NK-92 (cell line): ENCODE results near the gene NFKBIL1.
"Not testable (repeated sequence)": the region's sequence is repeated elsewhere in the genome, so short reads cannot be mapped to it uniquely, and the experiment has no call there.

Experiments
- DNase-seq: peaks from one replicate; lab custom pipeline; 2025; ENCODE audit not compliant: unreplicated experiment; lab: John Stamatoyannopoulos, UW

NFKBIL1 gene

DNA sequence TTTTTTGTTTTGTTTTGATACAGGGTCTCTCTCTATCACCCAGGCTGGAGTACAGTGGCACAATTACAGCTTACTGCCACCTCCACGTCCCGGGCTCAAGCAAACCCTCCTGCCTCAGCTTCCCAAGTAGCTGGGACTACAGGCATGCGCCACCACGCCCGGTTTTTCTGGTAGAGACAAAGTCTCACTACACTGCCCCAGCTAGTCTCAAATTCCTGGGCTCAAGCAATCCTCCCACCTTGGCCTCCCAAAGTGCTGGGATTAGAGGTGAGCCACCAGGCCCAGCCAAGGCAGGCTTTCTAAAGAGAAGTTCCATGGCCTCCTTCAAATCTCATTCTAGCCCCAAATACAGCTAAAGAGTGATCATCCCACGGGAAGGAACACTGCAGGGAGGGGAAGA lies 13.4 kb upstream of the NFKBIL1 start:
- DNase-seq, result no peak

DNA sequence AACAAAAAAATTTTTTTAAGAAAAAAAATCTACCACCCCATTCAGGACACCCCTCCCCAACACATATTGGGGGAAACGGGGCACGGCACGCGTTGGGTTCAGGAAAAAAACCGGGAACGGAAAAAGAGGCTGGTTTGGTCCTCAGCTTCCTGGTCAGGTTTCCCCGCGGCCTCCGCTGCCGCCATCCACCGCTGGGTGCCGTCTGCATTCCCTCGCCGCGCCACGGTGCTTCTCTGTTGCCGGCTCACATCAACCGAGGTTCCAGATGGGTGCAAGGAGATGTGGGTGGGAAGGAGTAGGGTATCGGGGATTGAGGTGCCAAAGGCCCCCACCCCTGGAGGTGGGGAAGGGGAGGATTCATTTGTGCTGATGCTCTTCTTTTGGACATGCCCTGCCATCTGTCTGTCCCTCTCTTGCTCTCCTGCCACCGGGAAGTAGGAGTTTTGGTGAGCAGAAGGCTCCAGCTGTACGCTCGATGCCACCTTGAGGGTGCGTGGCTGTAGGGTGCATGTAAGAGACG lies 12.8 kb upstream of the NFKBIL1 start:
- DNase-seq, result no peak

DNA sequence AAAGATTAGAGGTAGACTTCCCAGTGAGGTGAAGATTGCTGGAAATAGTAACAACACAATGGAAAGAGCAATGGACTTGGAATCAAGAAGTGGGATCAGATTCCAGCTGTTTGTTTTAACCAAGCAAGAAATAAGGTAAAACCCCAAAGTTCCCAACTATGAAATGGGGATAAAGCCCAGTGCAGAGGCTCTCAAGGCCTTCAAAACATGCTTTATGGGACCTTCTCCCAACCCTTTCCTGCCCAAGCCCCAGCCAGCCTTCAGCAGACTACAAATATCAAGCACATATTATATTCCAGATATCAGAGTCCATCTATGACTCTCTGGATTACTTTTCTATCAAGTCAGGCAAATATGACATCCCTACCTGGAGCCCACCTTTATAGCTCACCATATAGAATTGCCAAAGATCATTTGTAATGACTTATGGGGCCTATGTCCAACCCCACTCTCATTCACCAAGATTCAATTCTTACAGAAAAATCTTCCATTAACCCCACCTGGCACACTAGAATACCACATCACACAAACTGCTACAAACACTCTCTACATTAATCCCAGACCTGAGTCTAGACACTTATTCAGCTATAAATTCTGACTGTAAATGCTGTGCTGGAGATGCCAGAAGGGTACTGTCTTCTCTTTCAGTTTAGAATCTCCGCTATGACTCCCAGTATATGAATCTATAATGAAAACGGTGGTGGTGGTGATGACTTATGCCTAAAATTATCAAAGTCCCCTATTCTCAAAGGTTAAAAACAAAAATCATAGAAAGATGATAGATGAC lies 11.7 kb upstream of the NFKBIL1 start:
- no peak for DNase-seq

DNA sequence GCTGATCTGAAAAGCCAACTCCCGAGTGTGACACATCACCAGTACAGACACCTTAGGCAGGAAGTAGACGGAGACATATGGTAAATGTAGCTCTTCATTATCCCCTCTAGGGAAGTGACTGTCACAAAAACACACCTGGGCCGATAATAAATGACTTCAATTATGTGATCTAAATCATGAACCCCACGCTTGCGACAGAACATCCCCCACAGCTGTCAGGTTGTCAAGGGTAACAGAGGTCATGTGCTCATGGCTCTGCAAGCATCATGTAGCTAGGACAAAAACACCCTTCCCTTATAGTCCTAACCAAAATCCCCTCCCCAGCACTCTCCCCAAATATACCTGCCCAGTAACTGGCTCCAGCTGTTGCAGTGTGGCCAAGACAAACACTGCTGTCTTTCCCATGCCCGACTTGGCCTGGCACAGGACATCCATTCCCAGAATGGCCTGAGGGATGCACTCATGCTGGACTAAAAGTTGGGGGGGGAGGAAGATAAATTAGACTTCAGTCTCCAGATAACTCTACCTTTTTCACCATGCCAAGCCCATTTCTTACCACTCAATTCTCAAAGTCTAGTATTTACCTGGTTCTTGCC lies 8.5 kb upstream of the NFKBIL1 start:
- no peak for DNase-seq

DNA sequence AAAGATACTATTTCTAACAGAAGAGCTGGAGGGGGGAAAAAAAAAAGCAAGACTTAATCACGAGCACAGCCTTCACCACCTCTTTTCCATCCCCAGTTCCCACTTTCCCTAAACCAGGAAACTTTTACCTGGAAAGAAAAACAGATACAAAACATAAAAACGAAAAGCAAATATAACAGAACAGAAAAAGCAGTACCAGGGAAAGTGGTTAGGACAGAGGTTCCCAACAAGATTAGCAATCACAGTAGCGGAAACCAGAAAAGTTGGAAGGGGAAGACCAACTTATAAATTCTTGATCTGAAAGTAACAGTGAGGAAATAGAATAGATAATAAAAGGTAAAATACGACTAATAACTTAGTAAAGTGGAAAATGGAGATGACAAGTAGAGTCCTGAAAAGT lies 6.8 kb upstream of the NFKBIL1 start:
- no peak for DNase-seq

DNA sequence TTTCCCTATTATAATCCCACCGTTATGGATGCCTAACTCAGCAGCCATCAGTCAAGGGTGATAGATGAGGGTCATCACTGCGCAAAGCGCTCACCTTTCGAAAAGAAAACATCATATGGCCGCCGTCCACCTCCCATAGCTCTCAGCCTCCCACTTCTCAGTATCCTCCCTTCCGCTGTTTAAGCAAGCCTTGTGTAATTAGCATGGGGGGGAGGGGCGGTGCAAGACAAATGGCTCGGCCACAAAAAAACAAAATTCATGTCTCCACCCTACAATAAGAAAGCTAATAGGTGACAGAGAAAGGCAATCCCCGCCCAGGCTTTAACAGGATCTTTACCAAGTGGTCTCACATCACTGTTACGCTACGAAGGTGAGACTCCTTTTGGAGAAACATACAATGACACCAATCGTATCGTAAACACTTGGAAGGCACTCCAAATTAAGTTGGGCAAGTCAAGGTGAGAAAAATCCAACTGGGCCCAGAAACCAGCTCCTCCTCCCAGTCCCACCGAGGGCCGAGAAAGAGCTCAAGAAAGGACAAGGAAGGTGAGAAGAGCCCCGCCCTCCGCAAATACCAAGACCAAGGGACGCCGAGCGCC lies 6.2 kb upstream of the NFKBIL1 start:
- no peak for DNase-seq

DNA sequence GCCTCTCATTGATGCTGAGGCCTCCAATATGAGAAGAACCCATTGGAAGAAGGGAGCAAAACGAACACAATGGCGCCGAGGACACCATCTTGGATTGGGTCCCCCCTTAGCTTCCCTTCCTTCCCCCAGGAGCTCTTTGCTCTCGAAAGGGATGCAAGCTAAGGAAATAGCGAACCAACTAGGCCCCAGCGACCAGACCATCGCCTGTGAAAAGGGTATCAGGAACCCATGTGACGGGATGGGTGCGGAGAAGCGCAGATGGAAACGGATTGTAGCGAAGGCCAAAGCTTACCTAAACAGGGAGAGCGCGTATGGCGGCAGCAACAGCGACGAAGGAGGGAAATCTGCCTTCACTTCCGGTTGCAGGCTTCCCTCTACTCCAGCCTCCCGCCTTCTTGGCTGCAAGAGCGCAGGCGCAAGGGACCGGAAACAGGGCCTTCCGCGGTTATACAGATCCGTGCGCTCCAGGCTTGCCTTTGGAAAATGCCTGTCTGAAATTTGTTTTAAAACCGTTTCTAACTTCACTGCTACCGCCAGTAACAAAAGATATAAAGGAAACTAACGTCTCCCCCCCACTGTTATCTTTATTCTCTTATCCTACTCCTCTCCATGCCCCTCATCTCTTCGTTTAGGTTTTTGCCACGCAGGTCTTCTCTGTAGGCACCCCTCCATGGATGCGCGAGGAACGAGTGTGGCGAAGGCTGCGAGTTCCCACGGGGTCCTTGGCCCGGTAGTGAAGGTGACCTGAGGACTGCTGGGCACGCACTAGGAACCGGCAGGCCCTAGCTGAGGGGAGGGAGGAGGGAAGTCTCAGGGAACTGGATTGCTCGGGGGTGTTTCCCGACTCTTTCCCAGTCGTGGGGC lies 5.5 kb upstream of the NFKBIL1 start, which contains the start of gene DDX39B:
Gene DDX39B (minus strand): TSS at position 346 of the 864 bp plus-strand sequence. CDS start 1,471 bp downstream, outside the sequence.
- DNase-seq, result no peak

DNA sequence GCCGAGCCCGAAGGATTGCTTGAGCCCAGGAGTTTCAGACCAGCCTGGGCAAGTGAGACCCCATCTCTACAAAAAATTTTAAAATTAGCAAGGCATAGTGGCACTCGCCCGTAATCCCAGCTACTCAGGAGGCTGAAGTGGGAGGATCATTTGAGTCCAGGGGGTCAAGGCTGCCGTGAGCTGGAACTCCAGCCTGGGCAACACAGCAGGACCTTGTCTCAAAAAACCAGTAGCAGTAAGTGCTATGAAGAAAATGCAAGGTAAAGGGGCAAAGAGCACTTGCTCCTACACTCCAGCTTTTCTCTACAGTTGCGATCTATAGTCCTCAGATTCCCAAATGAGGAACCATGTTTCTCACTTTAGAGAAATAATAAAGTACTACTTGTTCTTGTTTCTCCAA lies 3.8 kb upstream of the NFKBIL1 start:
- DNase-seq, result no peak

DNA sequence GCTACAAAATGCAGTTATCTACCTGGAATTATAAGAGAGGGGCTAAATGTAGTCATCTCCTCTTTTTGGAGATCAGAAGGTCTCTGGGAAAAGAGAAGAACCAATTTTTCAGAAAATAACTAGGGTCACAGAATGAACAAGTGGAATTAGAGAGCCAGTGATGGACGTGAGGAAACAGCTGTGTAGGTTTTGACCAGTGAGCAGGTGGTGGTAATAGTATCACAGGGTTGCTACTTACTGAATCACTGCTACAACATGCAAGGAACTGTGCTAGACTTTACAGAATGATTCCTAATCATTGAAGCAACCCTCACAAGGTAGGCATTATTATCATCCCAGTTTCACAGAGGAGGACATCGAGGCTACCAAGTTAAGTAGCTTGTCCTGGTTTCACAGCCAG lies 2.7 kb upstream of the NFKBIL1 start:
- DNase-seq, result no peak

DNA sequence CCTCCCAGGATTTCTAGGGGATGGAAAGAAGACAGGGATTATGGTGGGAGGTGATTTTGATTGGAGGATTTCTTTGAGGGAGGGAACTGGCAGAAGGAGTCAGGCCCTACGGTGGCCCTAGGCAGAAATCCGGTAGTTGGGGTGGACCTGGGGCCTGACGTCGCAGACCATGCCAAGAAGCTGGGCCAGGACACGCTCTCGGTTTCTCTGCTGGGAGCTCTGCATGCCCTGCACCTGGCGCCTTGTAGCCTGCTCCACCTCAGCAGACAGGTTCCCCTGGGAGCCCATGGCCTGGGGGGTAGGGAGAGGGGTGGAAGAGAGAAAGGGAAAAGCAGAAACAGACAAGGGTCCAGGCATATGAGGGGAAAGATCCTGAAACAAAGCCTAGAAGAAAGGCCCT lies 2.1 kb upstream of the NFKBIL1 start:
- DNase-seq, result no peak

DNA sequence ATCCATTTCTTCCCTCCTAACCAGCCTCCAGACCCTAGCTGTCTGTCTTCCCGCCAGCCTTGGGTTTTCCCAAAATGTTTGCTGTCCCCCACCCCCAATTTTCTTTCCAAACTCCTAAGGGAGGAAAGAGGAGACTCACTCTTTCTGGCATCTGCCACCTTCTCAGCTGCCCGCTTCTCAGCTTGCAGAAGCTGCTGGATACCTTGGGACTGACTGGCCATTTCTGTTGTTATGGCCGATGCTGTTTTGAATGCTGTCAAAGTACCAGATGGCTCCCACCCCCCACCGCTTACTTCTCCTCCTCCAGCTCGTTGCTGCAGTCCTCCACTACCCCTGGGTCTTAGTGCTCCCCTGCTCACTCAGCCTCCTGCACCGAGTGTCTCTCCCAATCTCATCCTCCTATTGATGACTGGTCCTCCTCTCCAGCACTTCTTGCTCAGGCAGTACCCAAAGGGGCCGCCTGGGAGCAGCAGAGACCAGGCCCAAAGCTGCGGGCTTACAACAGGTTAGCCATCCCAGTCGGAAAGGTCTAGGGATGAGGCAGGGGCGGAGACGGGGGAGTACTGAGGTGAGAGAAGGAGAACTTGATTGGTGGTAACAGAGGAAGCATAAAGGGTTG lies 960 bp upstream of the NFKBIL1 start, which contains the start of gene ATP6V1G2:
Gene ATP6V1G2 (minus strand): TSS at position 270 of the 619 bp plus-strand sequence. CDS start 49 bp downstream, at position 221.
- no peak for DNase-seq

DNA sequence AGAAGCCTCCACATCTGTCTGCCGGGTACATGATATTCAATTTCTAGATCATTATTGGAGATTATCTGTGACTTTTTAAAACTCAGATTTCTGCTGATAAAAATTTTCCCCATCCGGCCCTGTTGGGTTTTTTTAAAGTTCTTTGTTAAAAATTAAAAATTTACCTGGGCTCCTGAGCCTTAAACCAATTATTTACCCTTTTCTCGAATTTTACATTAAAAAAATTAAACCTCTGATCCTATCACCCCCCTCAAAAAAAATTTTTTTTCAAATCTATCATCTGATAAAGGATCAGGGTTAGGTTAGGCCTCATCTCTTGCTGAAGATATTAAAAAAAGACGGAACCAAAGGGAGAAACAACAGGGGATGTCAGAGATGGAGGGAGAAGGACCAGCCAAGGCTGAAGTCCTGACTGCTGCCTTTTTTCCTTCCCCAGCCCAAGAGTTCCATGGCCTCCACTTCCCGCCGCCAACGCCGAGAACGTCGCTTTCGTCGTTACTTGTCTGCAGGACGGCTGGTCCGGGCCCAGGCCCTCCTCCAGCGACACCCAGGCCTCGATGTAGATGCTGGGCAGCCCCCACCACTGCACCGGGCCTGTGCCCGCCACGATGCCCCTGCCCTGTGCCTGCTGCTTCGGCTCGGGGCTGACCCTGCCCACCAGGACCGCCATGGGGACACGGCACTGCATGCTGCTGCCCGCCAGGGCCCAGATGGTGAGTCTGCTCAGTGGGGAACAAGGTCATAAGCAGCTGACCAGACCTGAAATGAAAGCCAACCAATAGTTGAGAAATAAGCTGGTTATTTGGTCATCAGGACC lies 527 bp downstream of the NFKBIL1 start:
- DNase-seq, result no peak

DNA sequence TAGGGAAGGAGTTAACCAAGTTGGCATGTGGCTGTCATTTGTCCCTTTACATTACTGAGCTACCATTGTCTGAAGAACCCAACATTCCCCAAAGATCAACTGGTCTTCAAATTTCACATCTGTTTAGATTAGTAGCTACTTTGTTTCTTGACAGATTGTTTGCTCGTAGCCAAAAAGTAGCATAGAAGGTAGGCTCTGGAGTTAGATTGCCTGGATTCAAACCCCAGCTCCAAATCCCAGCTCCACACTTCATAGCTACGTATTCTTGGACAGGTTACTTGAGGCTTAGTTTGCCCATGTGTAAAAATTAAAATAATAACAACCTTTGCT lies 1.1 kb downstream of the NFKBIL1 start:
- DNase-seq, result no peak

DNA sequence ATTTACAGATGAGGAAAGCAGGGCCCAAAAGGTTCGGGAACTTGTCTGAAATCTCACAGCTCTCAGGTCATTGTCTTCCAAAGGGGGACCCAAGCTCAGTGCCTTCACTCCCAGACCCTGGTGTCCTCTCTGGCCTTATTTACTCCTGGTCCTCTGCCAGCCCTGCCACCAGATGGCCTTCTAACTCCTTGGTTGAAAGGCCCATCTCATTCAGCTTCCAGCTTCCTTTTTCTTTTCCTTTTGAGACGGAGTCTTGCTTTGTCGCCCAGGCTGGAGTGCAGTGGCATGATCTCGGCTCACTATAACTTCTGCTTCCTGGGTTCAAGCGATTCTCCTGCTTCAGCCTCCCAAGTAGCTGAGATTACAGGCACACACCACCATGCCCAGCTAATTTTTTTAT lies 4.0 kb downstream of the NFKBIL1 start:
- DNase-seq, result not testable (repeated sequence)

DNA sequence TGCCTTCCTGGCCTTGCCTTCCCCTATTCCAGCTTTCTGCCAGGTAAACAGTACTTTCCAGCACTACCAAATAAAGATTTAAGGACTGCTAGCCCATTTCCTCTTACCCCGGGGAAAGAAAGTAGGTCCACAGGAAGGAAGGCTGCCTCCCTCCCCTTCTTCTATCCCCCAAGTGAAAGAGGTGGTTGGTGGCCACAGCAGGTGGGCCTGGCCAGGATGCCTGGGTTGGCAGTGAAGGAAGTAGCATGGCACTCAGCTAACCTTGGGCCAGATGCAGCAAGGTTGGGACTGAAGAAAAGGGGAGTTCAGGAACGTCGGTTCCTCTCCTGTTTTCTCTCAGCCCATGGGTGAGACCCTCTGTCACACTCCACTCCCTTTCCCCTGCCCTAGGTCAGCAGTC lies 8.9 kb downstream of the NFKBIL1 start:
- no peak for DNase-seq

DNA sequence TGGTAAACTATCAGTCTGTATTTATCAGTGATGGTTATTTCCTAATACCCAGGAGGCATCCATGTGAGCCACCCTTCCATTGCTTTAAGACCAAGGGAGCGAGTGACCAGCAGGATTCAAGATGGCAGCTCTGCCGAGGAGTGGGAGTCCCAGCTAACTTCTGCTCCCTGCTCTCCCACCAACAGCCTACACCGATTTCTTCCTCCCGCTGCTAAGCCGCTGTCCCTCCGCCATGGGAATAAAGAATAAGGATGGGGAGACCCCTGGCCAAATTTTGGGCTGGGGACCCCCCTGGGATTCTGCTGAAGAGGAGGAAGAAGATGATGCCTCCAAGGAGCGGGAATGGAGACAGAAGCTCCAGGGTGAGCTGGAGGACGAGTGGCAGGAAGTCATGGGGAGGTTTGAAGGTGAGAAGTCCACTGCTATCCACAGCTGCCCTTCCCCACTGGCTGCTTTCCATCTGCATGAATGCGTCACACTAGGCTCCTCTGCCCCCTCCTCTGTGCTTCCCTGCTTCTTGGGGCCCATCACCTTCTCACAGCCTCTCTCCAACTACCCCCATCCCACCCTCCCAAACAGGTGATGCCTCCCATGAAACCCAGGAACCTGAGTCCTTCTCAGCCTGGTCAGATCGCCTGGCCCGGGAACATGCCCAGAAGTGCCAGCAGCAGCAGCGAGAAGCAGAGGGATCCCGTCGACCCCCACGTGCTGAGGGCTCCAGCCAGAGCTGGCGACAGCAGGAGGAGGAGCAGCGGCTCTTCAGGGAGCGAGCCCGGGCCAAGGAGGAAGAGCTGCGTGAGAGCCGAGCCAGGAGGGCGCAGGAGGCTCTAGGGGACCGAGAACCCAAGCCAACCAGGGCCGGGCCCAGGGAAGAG lies 10.3 kb downstream of the NFKBIL1 start:
- no peak for DNase-seq

DNA sequence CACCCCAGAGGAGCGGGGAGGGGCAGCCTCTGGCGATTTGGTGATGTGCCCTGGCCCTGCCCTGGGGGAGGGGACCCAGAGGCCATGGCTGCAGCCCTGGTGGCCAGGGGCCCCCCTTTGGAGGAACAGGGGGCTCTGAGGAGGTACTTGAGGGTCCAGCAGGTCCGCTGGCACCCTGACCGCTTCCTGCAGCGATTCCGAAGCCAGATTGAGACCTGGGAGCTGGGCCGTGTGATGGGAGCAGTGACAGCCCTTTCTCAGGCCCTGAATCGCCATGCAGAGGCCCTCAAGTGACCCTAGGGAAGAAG lies 10.9 kb downstream of the NFKBIL1 start:
- no peak for DNase-seq

DNA sequence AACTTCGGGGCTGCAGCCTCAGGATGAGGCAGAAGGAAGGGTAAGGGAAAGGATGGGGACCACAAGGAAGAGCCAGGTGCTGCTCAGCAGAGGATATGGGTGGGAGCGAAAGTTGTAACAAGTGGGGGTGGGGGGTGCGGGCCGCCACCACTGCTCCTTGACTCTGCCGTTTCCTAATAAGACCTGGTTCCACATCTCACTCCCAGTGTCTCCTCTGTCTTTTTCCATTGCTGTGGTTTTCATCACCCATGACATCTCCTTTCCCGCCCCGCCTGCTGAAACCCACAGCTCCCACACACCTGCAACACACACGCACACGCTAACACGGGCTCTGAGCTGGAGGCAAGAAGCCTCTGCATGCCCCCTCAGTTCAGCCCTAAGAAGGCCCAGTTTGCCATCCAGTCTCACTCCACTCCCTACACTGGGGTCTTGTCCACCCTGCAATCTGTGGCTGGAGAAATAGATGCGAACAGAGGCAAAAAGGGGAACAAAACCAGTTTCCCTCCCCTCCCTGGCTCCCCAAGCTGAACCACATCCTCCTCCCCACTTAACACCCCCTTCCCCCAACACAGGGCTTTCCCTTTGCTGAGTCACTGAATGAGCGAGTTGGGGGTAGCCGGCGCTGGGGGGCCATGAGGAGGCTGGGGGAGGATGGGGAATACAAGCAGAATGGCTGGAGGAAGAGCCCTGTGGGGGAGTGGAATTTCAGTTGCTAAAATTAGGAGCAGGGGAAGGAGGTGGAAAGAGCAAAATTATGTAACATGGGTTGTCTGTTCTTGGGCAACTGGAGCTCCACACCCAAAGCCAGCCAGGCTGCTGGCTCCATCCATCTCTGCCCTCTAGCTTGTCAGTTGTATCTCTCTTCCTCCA lies 11.5 kb downstream of the NFKBIL1 start:
- DNase-seq, result no peak
